Measurements from ENCODE around the gene CST3. TPM values are rescaled to one million over a fixed set of nuclear protein-coding genes. Genes with fewer than 3 reads are reported as not detected.
A peak's percentile ranks its signal among the peaks of the same experiment; 100 is the strongest.

Gene CST3
- total and polyA plus RNA-seq, 2 of the 8 experiments (the other 6 are each of a cell fraction or from before 2014, with no cell fraction given) = 53.2 to 184 TPM

- Histone ChIP-seq H2AFZ (ENCODE audit: low read length) (peak overlapping the region; percentile 78; the same call in 1 of the 2 replicates), H4K20me1 (replicated peaks in 1 of 2; ENCODE audit: control insufficient read depth in 1 of 2, insufficient read depth in 2 of 2, low read length in 2 of 2) (no peaks in the 10 kb centered on the region), H3K4me2 (ENCODE audit: insufficient read depth in 1 of 2, low read depth in 2 of 2, low read length in 2 of 2) (no peak overlapping the region), H3K79me1 (ENCODE audit: low read depth, low read length) (no peaks in the 10 kb centered on the region), H3K23ac (ENCODE audit: insufficient read length) (no peak overlapping the region), H2BK120ac (replicated peaks; ENCODE audit: low read depth, low read length) (no peak overlapping the region), H3K4me1 (replicated peaks in 1 of 4; ENCODE audit: control insufficient read depth in 3 of 4, insufficient read depth in 4 of 4, low read length in 3 of 4) (peaks cover 0 to 7% (median 2%) of the 10 kb centered on the region in 4 experiments; a peak in 3 of 7 replicates), H3K79me2 (ENCODE audit: control insufficient read depth in 1 of 2, insufficient read depth in 2 of 2, low read length in 2 of 2) (no peaks in the 10 kb centered on the region), H2BK12ac (ENCODE audit: low read depth, low read length) (peak overlapping the region; percentile 42; the same call in 1 of the 2 replicates), H3K18ac (ENCODE audit: extremely low read depth, low read length) (no peak overlapping the region), H3K23me2 (ENCODE audit: low read depth, low read length) (no peaks in the 10 kb centered on the region), H2BK20ac (ENCODE audit: low read length) (peak overlapping the region; percentile 8; the same call in 1 of the 2 replicates), H3K4ac (replicated peaks; ENCODE audit: insufficient read length, low read depth, low read length) (no peak overlapping the region), H4K8ac (ENCODE audit: extremely low read depth, insufficient read depth, low read length) (no peak overlapping the region), H3K56ac (replicated peaks; ENCODE audit: insufficient read length, low read depth, low read length) (no peak overlapping the region), H2AK5ac (ENCODE audit: low read depth, low read length) (no peak overlapping the region), H4K5ac (ENCODE audit: insufficient read length, low read depth, low read length) (no peak overlapping the region), H3K14ac (ENCODE audit: insufficient read length) (no peak overlapping the region), H3K27me3 (replicated peaks in 1 of 4; ENCODE audit: control insufficient read depth in 3 of 4, extremely low read depth in 1 of 4, insufficient read depth in 3 of 4, low read length in 3 of 4) (no peaks in the 10 kb centered on the region; a peak in 1 of 7 replicates), H3K9me3 (ENCODE audit: insufficient read depth in 2 of 2, low read depth in 1 of 2, low read length in 1 of 2) (no peaks in the 10 kb centered on the region), H3K36me3 (ENCODE audit: control insufficient read depth in 2 of 4, insufficient read depth in 4 of 4, low read length in 3 of 4) (no peaks in the 10 kb centered on the region), H3K4me3 (ENCODE audit: extremely low read depth in 1 of 4, insufficient read depth in 2 of 4, low read depth in 3 of 4, low read length in 4 of 4) (no peak overlapping the region), H2BK5ac (ENCODE audit: low read depth, low read length) (no peak overlapping the region), H4K91ac (replicated peaks; ENCODE audit: insufficient read length, low read length) (no peak overlapping the region), H3K9ac (replicated peaks in 1 of 4; ENCODE audit: extremely low read depth in 1 of 4, low read depth in 3 of 4, low read length in 3 of 4) (no peak overlapping the region), H2BK15ac (ENCODE audit: low read length) (no peak overlapping the region), H3K27ac (ENCODE audit: low read depth, low read length) (no peak overlapping the region)
- CTCF ChIA-PET (ENCODE audit: partially characterized antibody) = interaction anchor here (0.6 to 18.5 kb wide), 26 partner anchors 9 to 995 kb away, joined by 3 to 328 read pairs (median 3); partner anchors contain the start of genes CST11, CSTL1 and NAPB
- POLR2A ChIA-PET (ENCODE audit: partially characterized antibody) = interaction anchor here (0.9 kb wide), 1 partner anchor 22 kb away, joined by 4 read pairs; no protein-coding TSS in a partner anchor
- DNase-seq (ENCODE audit: low read depth in 1 of 2, low spot score in 2 of 2) (peak; percentile 73 to 95), FAIRE-seq (peak; percentile 79)
- WGBS, 2 experiments (ENCODE audit: extremely low coverage in 1 of 2, insufficient coverage in 1 of 2, insufficient read length in 1 of 2, insufficient replicate concordance in 2 of 2, low coverage in 1 of 2, low lambda C conversion rate in 2 of 2, missing lambda C conversion rate in 1 of 2) = 26% methylated on average over 9 of the region's 9 CpGs; no CpG with 5 or more reads in 1 of the 2 experiments
- TF ChIP-seq YY1 (IDR thresholded peaks at IDR 0.05; ENCODE audit: low read depth, low read length) (0 out of 2 replicates have a peak, but pooled peaks have one; percentile 71), SP4 (IDR thresholded peaks at IDR 0.05; ENCODE audit: low read length) (no peak), FOSL1 (IDR thresholded peaks at IDR 0.05; ENCODE audit: insufficient read depth, low read depth, low read length) (no peak), JUN (IDR thresholded peaks at IDR 0.05; ENCODE audit: low read depth, low read length) (no peak), POLR2A (IDR thresholded peaks at IDR 0.05; ENCODE audit: control extremely low read depth in 1 of 2, low read depth in 2 of 2, low read length in 2 of 2) (no peak), ATF3 (IDR thresholded peaks at IDR 0.05; ENCODE audit: insufficient read depth, low read depth, low read length) (no peak), RAD21 (IDR thresholded peaks at IDR 0.05 in 1 of 2, conservative IDR thresholded peaks at IDR 0.05 in 1 of 2; ENCODE audit: low read depth in 2 of 2, low read length in 2 of 2) (peak; percentile 95 to 98), TAF1 (IDR thresholded peaks at IDR 0.05; ENCODE audit: low read depth, low read length) (no peak), TCF12 (IDR thresholded peaks at IDR 0.05; ENCODE audit: low read depth, low read length) (no peak), KDM4A (IDR thresholded peaks at IDR 0.05; ENCODE audit: low read depth, low read length, severe bottlenecking) (no peak), NANOG (IDR thresholded peaks at IDR 0.05; ENCODE audit: insufficient read depth, low read depth, low read length, poor library complexity, severe bottlenecking) (no peak), TBP (IDR thresholded peaks at IDR 0.05; ENCODE audit: low read depth, low read length) (0 out of 2 replicates have a peak, but pooled peaks have one; percentile 33), MAX (IDR thresholded peaks at IDR 0.05) (peak; percentile 66; the same call in 1 of the 2 replicates)
Observed at GRCh38 chr20:23606652-23607049, 31.1 kb downstream of the CST3 start.

All from H1 (cell line).